ENCODE measurements around the gene IP6K1.
"Not testable (repeated sequence)": the region's sequence is repeated elsewhere in the genome, so short reads cannot be mapped to it uniquely, and the experiment has no call there.

The IP6K1 gene

GRCh38 chr3:49793486-49794085 is 7.2 kb upstream of the IP6K1 start:
- DNase-seq (ENCODE audit: low read depth), result no peak

GRCh38 chr3:49792371-49793150 is 6.2 kb upstream of the IP6K1 start:
- no peak for DNase-seq (ENCODE audit: low read depth)

GRCh38 chr3:49791571-49791970 is 5.2 kb upstream of the IP6K1 start:
- DNase-seq (ENCODE audit: low read depth), result peak; percentile 37

- peak; percentile 79 for DNase-seq (ENCODE audit: low read depth)
Observed at GRCh38 chr3:49790626-49791411, 4.5 kb upstream of the IP6K1 start.

- no peak for DNase-seq (ENCODE audit: low read depth)
Observed at GRCh38 chr3:49788056-49788455, 1.7 kb upstream of the IP6K1 start.

GRCh38 chr3:49787536-49787935 is 1.2 kb upstream of the IP6K1 start:
- no peak for DNase-seq (ENCODE audit: low read depth)

- no peak for DNase-seq (ENCODE audit: low read depth)
Observed at GRCh38 chr3:49787182-49787464, 781 bp upstream of the IP6K1 start.

GRCh38 chr3:49785565-49786356 is 581 bp downstream of the IP6K1 start:
- peak; percentile 59 for DNase-seq (ENCODE audit: low read depth)

GRCh38 chr3:49782277-49782676 is 4.1 kb downstream of the IP6K1 start:
- not testable (repeated sequence) for DNase-seq (ENCODE audit: low read depth)

GRCh38 chr3:49781415-49782199 is 4.7 kb downstream of the IP6K1 start:
- DNase-seq (ENCODE audit: low read depth), result no peak

- not testable (repeated sequence) for DNase-seq (ENCODE audit: low read depth)
Observed at GRCh38 chr3:49780975-49781365, 5.4 kb downstream of the IP6K1 start.

GRCh38 chr3:49780080-49780974 is 6.0 kb downstream of the IP6K1 start:
- DNase-seq (ENCODE audit: low read depth), result no peak

- DNase-seq (ENCODE audit: low read depth), result no peak
Observed at GRCh38 chr3:49779358-49780079, 6.8 kb downstream of the IP6K1 start.

- DNase-seq (ENCODE audit: low read depth), result not testable (repeated sequence)
Observed at GRCh38 chr3:49776101-49776500, 10.2 kb downstream of the IP6K1 start.

- peak; percentile 11 for DNase-seq (ENCODE audit: low read depth)
Observed at GRCh38 chr3:49775538-49775937, 10.8 kb downstream of the IP6K1 start.

- no peak for DNase-seq (ENCODE audit: low read depth)
Observed at GRCh38 chr3:49772703-49773102, 13.6 kb downstream of the IP6K1 start.

GRCh38 chr3:49771340-49771938 is 14.9 kb downstream of the IP6K1 start:
- DNase-seq (ENCODE audit: low read depth), result no peak

GRCh38 chr3:49769926-49770325 is 16.4 kb downstream of the IP6K1 start:
- DNase-seq (ENCODE audit: low read depth), result no peak

- peak; percentile 38 for DNase-seq (ENCODE audit: low read depth)
Observed at GRCh38 chr3:49769286-49769915, 16.9 kb downstream of the IP6K1 start.
